Uterus (tissue), 2 donors: ENCODE measurements around the gene SETD1A.

Source experiments
- CTCF ChIP-seq, 4 experiments: fragments of 200-600 bp in 2 of 4; fragments of 450-650 bp in 2 of 4; sonication (generic) in 2 of 4; IDR thresholded peaks; one replicate each; pipeline ENCODE4 v1.5.1; 2016 to 2019; ENCODE audit warnings: antibody characterized with exemption in 4 of 4, mild to moderate bottlenecking in 2 of 4, moderate library complexity in 1 of 4
- POLR2A ChIP-seq, 2 donors: fragments of 450-650 bp; IDR thresholded peaks; one replicate each; pipeline ENCODE4 v1.6.1; 2016; ENCODE audit warnings: antibody characterized with exemption in 2 of 2, mild to moderate bottlenecking in 1 of 2, moderate library complexity in 1 of 2

- TF ChIP-seq CTCF (IDR thresholded peaks at IDR 0.05), result no peak
- TF ChIP-seq POLR2A (IDR thresholded peaks at IDR 0.05), result no peak
Measured at GRCh38 chr16:31031276-31031675, 73.7 kb downstream of the SETD1A start.
